Smooth muscle cell (in vitro differentiated cells): ENCODE results near the gene DMRT3. TPM values are rescaled to one million over a fixed set of nuclear protein-coding genes. Genes with fewer than 3 reads are reported as not detected.

Experiments used
- DNase-seq: peaks from one replicate; lab custom pipeline; 2025; ENCODE audit not compliant: unreplicated experiment; lab: John Stamatoyannopoulos, UW
- H2AFZ ChIP-seq: fragments of 200-600 bp; sonication (generic); 2 replicates; pipeline ENCODE4 v1.6.0; 2016; ENCODE audit warnings: antibody characterized with exemption, low read depth, mild to moderate bottlenecking
- H3F3A ChIP-seq: fragments of 200-600 bp; sonication (generic); 2 replicates; pipeline ENCODE4 v1.6.0; 2017; ENCODE audit warnings: antibody characterized with exemption, low read depth
- H3K27ac ChIP-seq: fragments of 200-600 bp; sonication (generic); 2 replicates; pipeline ENCODE4 v1.5.1; 2016; ENCODE audit warnings: low read depth, mild to moderate bottlenecking
- H3K27me3 ChIP-seq: fragments of 200-600 bp; sonication (generic); 2 replicates; pipeline ENCODE4 v1.6.1; 2016; ENCODE audit warnings: low read depth, mild to moderate bottlenecking
- H3K36me3 ChIP-seq: fragments of 200-600 bp; sonication (generic); 2 replicates; pipeline ENCODE4 v1.5.1; 2016; ENCODE audit warnings: low read depth
- H3K4me1 ChIP-seq: fragments of 200-600 bp; sonication (generic); 2 replicates; pipeline ENCODE4 v1.5.1; 2016; ENCODE audit warnings: low read depth
- H3K4me2 ChIP-seq: fragments of 200-600 bp; sonication (generic); 2 replicates; pipeline ENCODE4 v1.6.0; 2016; ENCODE audit warnings: mild to moderate bottlenecking
- H3K4me3 ChIP-seq: fragments of 200-600 bp; sonication (generic); 2 replicates; pipeline ENCODE4 v1.5.1; 2016; ENCODE audit warnings: mild to moderate bottlenecking
- H3K79me2 ChIP-seq: fragments of 200-600 bp; sonication (generic); 2 replicates; pipeline ENCODE4 v1.6.0; 2016; ENCODE audit warnings: low read depth, mild to moderate bottlenecking
- H3K9ac ChIP-seq: fragments of 200-600 bp; sonication (generic); 2 replicates; pipeline ENCODE4 v1.6.0; 2016; ENCODE audit warnings: low read depth
- H3K9me3 ChIP-seq: fragments of 200-600 bp; sonication (generic); replicated peaks from 2 replicates; pipeline ENCODE4 v1.5.1; 2016; ENCODE audit warnings: low read depth
- H4K20me1 ChIP-seq: fragments of 200-600 bp; sonication (generic); 2 replicates; pipeline ENCODE4 v1.6.0; 2016; ENCODE audit warnings: low read depth
- WGBS: methylation state at CpG from one replicate; pipeline ENCODE4 v1.1.7; 2016; ENCODE audit warnings: low lambda C conversion rate; 5-methylcytosine and 5-hydroxymethylcytosine counted together
- polyA plus RNA-seq: library from polyadenylated mRNA; unstranded; fragments of >200 nt; fragmentation: Nextera tagmentation; extraction: Ambion mirVana; gene quantifications from 2 replicates; pipeline ENCODE4 v1.2.1, GENCODE V29; 2016
- total RNA-seq: library from RNA; depleted of rRNA; stranded (reverse); fragments of >200 nt; gene quantifications from 2 replicates; pipeline ENCODE4 v1.2.3, GENCODE V29; 2014
- TF ChIP-seq, protein P1 (sequence below): fragments of 200-600 bp; sonication (generic); IDR thresholded peaks from 2 replicates; pipeline ENCODE4 v1.5.1; 2017; ENCODE audit warnings: borderline replicate concordance, mild to moderate bottlenecking, antibody characterized with exemption; ENCODE audit not compliant: insufficient read depth, poor library complexity, severe bottlenecking

DMRT3 gene
- total and polyA plus RNA-seq, 2 experiments from 2014 or later: not detected

DNA sequence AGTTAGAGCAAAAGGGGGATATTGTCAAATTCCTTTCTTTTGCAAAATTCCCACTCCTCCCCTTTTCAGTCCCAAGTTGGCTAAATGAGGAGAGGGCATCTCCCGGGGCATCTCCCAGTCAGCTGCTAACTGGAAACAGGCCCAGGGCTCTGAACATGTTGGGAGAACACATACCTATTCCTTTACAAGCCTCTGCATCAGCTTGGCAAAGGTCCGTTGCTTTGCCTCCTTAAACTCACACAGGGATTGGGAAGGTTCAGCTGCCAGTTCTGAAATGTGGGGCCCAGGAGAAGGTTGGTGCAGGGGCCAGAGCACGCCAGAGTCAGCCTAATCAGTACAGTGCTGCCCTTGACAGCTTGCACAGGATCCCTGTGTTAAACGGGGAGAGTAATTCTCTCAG is 11.0 kb upstream of the DMRT3 start:
- DNase-seq: no peak
- WGBS: 57% methylated on average over 4 of the region's 4 CpGs

DNA sequence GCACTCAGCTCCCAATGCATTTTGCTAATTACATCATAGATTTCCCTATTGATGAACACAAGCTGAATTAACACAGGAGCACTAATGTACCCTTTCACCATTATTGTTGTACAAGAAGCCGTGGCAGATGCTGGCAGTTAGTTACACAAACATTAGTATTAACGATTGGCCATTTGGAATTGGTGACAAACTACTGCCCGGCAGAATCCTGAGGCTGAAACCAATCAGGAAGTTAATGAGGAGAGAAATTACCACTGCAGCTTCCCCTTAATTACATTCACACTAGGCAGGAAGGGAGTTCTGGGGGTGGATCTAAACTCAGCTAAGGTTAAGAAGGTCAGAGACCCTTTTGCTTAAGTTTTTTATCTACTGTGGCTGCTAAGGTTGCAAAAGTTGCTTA is 9.6 kb upstream of the DMRT3 start:
- Histone ChIP-seq H4K20me1 (no peaks in the 10 kb centered on the region), H3K79me2 (no peaks in the 10 kb centered on the region), H3K4me2 (no peak overlapping the region), H3F3A (no peaks in the 10 kb centered on the region), H3K4me3 (no peak overlapping the region), H3K9me3 (no peaks in the 10 kb centered on the region), H3K4me1 (peaks cover 41% of the 10 kb centered on the region), H3K9ac (no peak overlapping the region), H3K27ac (no peak overlapping the region), H3K27me3 (peaks cover 99% of the 10 kb centered on the region), H3K36me3 (no peaks in the 10 kb centered on the region), H2AFZ (no peak overlapping the region)
- TF ChIP-seq, protein P1, sequence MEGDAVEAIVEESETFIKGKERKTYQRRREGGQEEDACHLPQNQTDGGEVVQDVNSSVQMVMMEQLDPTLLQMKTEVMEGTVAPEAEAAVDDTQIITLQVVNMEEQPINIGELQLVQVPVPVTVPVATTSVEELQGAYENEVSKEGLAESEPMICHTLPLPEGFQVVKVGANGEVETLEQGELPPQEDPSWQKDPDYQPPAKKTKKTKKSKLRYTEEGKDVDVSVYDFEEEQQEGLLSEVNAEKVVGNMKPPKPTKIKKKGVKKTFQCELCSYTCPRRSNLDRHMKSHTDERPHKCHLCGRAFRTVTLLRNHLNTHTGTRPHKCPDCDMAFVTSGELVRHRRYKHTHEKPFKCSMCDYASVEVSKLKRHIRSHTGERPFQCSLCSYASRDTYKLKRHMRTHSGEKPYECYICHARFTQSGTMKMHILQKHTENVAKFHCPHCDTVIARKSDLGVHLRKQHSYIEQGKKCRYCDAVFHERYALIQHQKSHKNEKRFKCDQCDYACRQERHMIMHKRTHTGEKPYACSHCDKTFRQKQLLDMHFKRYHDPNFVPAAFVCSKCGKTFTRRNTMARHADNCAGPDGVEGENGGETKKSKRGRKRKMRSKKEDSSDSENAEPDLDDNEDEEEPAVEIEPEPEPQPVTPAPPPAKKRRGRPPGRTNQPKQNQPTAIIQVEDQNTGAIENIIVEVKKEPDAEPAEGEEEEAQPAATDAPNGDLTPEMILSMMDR: no peak
- no peak for DNase-seq
- 62% methylated on average over 3 of the region's 3 CpGs for WGBS

More for the DNA sequence above, 11.0 kb upstream of the DMRT3 start:
- H3K4me3 ChIP-seq: no peak overlapping the region
- H3F3A ChIP-seq: no peaks in the 10 kb centered on the region
- no peaks in the 10 kb centered on the region for H4K20me1 ChIP-seq
- H3K4me2 ChIP-seq: no peak overlapping the region
- peaks cover 99% of the 10 kb centered on the region for H3K27me3 ChIP-seq
- no peak overlapping the region for H3K9ac ChIP-seq
- H3K36me3 ChIP-seq: no peaks in the 10 kb centered on the region
- H2AFZ ChIP-seq: no peak overlapping the region
- no peaks in the 10 kb centered on the region for H3K79me2 ChIP-seq
- H3K9me3 ChIP-seq: no peaks in the 10 kb centered on the region
- peaks cover 29% of the 10 kb centered on the region for H3K4me1 ChIP-seq
- no peak overlapping the region for H3K27ac ChIP-seq
- TF ChIP-seq, protein P1: no peak

DNA sequence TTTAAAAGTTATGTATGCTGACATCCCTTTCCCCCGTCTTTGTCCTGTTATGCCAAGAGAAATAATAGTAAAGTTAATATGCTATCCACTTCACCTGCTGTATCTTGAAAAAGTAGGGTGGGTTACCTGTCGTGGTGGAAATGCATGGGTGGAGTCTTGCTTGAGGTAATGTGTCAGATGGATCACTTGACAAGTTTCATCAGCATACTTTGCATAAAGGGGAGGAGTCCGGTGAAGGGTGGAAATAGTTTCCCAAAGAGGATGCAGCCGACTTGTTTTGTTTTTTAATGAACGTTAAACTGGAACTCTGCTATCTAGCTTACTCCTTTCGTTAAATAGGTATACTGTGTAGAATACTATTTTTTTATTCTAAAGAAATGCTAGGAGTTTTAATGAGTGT is 9.0 kb upstream of the DMRT3 start:
- H3K4me2 ChIP-seq: no peak overlapping the region
- H2AFZ ChIP-seq: no peak overlapping the region
- H4K20me1 ChIP-seq: no peaks in the 10 kb centered on the region
- no peaks in the 10 kb centered on the region for H3K9me3 ChIP-seq
- H3K36me3 ChIP-seq: no peaks in the 10 kb centered on the region
- no peaks in the 10 kb centered on the region for H3F3A ChIP-seq
- no peak overlapping the region for H3K9ac ChIP-seq
- DNase-seq: no peak
- TF ChIP-seq, protein P1: no peak
- peaks cover 100% of the 10 kb centered on the region for H3K27me3 ChIP-seq
- H3K79me2 ChIP-seq: no peaks in the 10 kb centered on the region
- WGBS: 15% methylated on average over 6 of the region's 6 CpGs
- no peak overlapping the region for H3K27ac ChIP-seq
- peaks cover 47% of the 10 kb centered on the region for H3K4me1 ChIP-seq
- no peak overlapping the region for H3K4me3 ChIP-seq

DNA sequence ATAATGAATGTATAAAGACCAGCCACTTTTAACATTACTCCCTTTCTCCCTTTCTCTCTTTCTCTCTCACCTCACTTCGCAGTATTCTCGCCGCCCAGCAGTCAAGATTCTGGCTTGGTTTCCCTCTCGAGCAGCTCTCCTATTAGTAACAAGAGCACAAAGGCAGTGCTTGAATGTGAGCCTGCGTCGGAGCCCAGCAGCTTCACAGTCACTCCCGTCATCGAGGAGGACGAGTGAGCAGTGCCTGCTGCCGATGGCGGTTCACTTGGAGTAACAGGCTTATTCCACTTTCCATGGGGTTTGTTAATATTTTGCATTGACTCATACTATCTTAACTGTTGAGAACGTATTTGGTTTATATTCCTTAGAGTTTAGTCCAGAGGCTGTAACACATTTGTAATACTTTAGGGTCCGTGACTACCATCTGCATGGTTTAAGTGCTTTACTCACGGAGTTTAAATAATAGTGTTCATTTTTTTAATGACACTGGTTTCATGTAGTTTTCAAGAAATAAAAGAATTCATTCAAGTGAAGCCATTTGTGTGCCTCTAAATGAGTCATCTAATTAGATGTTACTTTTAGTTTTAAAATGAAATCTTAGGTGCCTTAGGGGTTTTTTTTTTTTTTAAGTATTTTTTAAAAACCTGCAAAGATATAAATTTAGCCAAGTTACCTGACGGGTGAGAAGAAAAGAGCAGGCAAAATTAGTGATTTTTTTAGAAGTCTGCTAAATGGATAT is 8.4 kb upstream of the DMRT3 start:
- H3K27me3 ChIP-seq: peaks cover 100% of the 10 kb centered on the region
- peaks cover 53% of the 10 kb centered on the region for H3K4me1 ChIP-seq
- H3K36me3 ChIP-seq: no peaks in the 10 kb centered on the region
- H3K9me3 ChIP-seq: no peaks in the 10 kb centered on the region
- no peaks in the 10 kb centered on the region for H4K20me1 ChIP-seq
- no peak overlapping the region for H2AFZ ChIP-seq
- H3K27ac ChIP-seq: no peak overlapping the region
- H3K79me2 ChIP-seq: no peaks in the 10 kb centered on the region
- no peak overlapping the region for H3K4me2 ChIP-seq
- H3F3A ChIP-seq: no peaks in the 10 kb centered on the region
- TF ChIP-seq, protein P1: no peak
- no peak overlapping the region for H3K4me3 ChIP-seq
- 5% methylated on average over 15 of the region's 15 CpGs for WGBS
- no peak overlapping the region for H3K9ac ChIP-seq
- DNase-seq: no peak
